HepG2 (cell line): Measurements from ENCODE around the gene VMO1. TPM values are rescaled to one million over a fixed set of nuclear protein-coding genes. Genes with fewer than 3 reads are reported as not detected.

Source experiments
- ATAC-seq: fragments of 200-7000 bp; cut with Tn5 transposase; 3 replicates; pipeline ENCODE4 v1.9.1; 2020; ENCODE audit warnings: mild to moderate bottlenecking, moderate library complexity
- BruUV-seq: library from RNA; stranded (reverse); fragments of 400-500 nt; replicated peaks from 2 replicates; lab custom pipeline; 2021; lab: Mats Ljungman, UMichigan
- CTCF ChIA-PET: fragments of 300-600 bp; formaldehyde crosslinking; extraction: SDS; loops from one replicate; lab custom pipeline; 2021; ENCODE audit warnings: low total read pairs, inconsistent platforms, low intra/inter-chr PET ratio; lab: Yijun Ruan, JAX
- POLR2A ChIA-PET: fragments of 350-600 bp; sonication (Branson Sonifier 250); formaldehyde crosslinking; loops from one replicate; lab custom pipeline; 2020; ENCODE audit warnings: antibody characterized with exemption, inconsistent platforms; lab: Yijun Ruan, JAX
- DNase-seq: peaks from one replicate; pipeline ENCODE4 v3.0.0-alpha.2; 2015; ENCODE audit warnings: low spot score
- FAIRE-seq: peaks from 3 replicates; lab custom pipeline; 2011; peaks lifted over from hg19 to GRCh38; lab: Jason Lieb, UNC
- H2AFZ ChIP-seq: one replicate; pipeline ENCODE4 v1.6.1; 2011; ENCODE audit warnings: low read length, inconsistent platforms
- H3K27ac ChIP-seq: fragments of 300-600 bp; 3 replicates; pipeline ENCODE4 v1.8.0; 2011; ENCODE audit warnings: mixed run types, mild to moderate bottlenecking, mixed read lengths, low read length, inconsistent platforms; ENCODE audit not compliant: insufficient read depth; ENCODE audit errors: extremely low read length
- H3K27me3 ChIP-seq, 2 experiments: fragments of 200-600 bp in 1 of 2; 2 replicates in 1 of 2; 3 replicates in 1 of 2; pipeline versions ENCODE4 v1.6.0 to v1.8.0; 2011; ENCODE audit warnings: low read length in 2 of 2, mild to moderate bottlenecking in 2 of 2, moderate library complexity in 2 of 2, inconsistent platforms in 1 of 2; ENCODE audit not compliant: insufficient read depth in 2 of 2, control insufficient read depth in 1 of 2
- H3K36me3 ChIP-seq, 2 experiments: fragments of 200-600 bp in 1 of 2; replicated peaks in 1 of 2; 2 replicates in 1 of 2; 3 replicates in 1 of 2; pipeline versions ENCODE4 v1.5.1 to v1.8.0; 2011; ENCODE audit warnings: low read length in 2 of 2, inconsistent platforms in 1 of 2; ENCODE audit not compliant: insufficient read depth in 2 of 2, control insufficient read depth in 1 of 2
- H3K4me1 ChIP-seq: 2 replicates; pipeline ENCODE4 v1.5.1; 2012; ENCODE audit warnings: low read length, inconsistent platforms; ENCODE audit not compliant: insufficient read depth
- H3K4me2 ChIP-seq: 2 replicates; pipeline ENCODE4 v1.6.0; 2011; ENCODE audit warnings: low read depth, low read length, inconsistent platforms
- H3K4me3 ChIP-seq, 3 experiments: fragments of 200-600 bp in 1 of 3; sonication (generic), shearing (Covaris generic) in 1 of 3; replicated peaks in 1 of 3; 2 replicates each; pipeline ENCODE4 v1.5.1; 2011 to 2016; ENCODE audit warnings: low read length in 3 of 3, inconsistent platforms in 2 of 3, low read depth in 2 of 3, mild to moderate bottlenecking in 2 of 3, control low read depth in 1 of 3, mixed read lengths in 1 of 3; ENCODE audit not compliant: insufficient read depth in 1 of 3
- H3K79me2 ChIP-seq: one replicate; pipeline ENCODE4 v1.6.1; 2011; ENCODE audit warnings: low read length, inconsistent platforms; ENCODE audit not compliant: insufficient read depth
- H3K9ac ChIP-seq: 2 replicates; pipeline ENCODE4 v1.6.0; 2011; ENCODE audit warnings: mild to moderate bottlenecking, low read depth, low read length, inconsistent platforms; ENCODE audit not compliant: insufficient read depth
- H3K9me3 ChIP-seq: 2 replicates; pipeline ENCODE4 v1.5.1; 2012; ENCODE audit warnings: mild to moderate bottlenecking, low read length
- H4K20me1 ChIP-seq: 2 replicates; pipeline ENCODE4 v1.6.0; 2011; ENCODE audit warnings: inconsistent platforms, mild to moderate bottlenecking, low read length, moderate library complexity; ENCODE audit not compliant: insufficient read depth
- FOXJ3 ChIP-seq: sonication (generic); formaldehyde crosslinking; IDR thresholded peaks from 2 replicates; pipeline ENCODE4 v1.4.0; 2020; ENCODE audit warnings: missing genetic modification reagents, mild to moderate bottlenecking, borderline replicate concordance
- MEIS1 ChIP-seq: sonication (generic); formaldehyde crosslinking; IDR thresholded peaks from 2 replicates; pipeline ENCODE4 v1.9.0; 2021; ENCODE audit warnings: mild to moderate bottlenecking, missing genetic modification reagents, moderate library complexity, borderline replicate concordance
- REST ChIP-seq, 2 experiments: IDR thresholded peaks; 2 replicates each; pipeline ENCODE4 v1.6.1; 2011 to 2012; ENCODE audit warnings: low read length in 2 of 2, borderline replicate concordance in 1 of 2, low read depth in 1 of 2, mild to moderate bottlenecking in 1 of 2, moderate library complexity in 1 of 2
- YY1 ChIP-seq: IDR thresholded peaks from 2 replicates; pipeline ENCODE4 v1.6.1; 2011; ENCODE audit warnings: low read length, low read depth, moderate library complexity, mild to moderate bottlenecking; ENCODE audit not compliant: insufficient read depth, insufficient replicate concordance
- ZBTB3 ChIP-seq: sonication (generic); formaldehyde crosslinking; IDR thresholded peaks from 2 replicates; pipeline ENCODE4 v1.4.0; 2020; ENCODE audit warnings: low read depth, mild to moderate bottlenecking, moderate library complexity, missing genetic modification reagents, borderline replicate concordance
- ZHX2 ChIP-seq, 2 experiments: sonication (generic) in 1 of 2; formaldehyde crosslinking in 1 of 2; IDR thresholded peaks; 2 replicates each; pipeline versions ENCODE4 v1.6.1 to v1.9.0; 2014 to 2022; ENCODE audit warnings: antibody characterized with exemption in 1 of 2, borderline replicate concordance in 1 of 2, inconsistent platforms in 1 of 2, low read depth in 1 of 2, missing genetic modification reagents in 1 of 2
- ZNF296 ChIP-seq: sonication (generic); formaldehyde crosslinking; conservative IDR thresholded peaks from 2 replicates; pipeline ENCODE4 v1.5.0; 2020; ENCODE audit warnings: mild to moderate bottlenecking, missing genetic modification reagents
- ZNF333 ChIP-seq: sonication (generic); formaldehyde crosslinking; IDR thresholded peaks from 2 replicates; pipeline ENCODE4 v1.4.0; 2020; ENCODE audit warnings: mild to moderate bottlenecking, missing genetic modification reagents, borderline replicate concordance
- ZNF598 ChIP-seq: sonication (generic); formaldehyde crosslinking; IDR thresholded peaks from 2 replicates; pipeline ENCODE4 v1.5.1; 2020; ENCODE audit warnings: mild to moderate bottlenecking, missing genetic modification reagents, borderline replicate concordance
- WGBS: methylation state at CpG from one replicate; pipeline ENCODE4 v1.1.6; 2017; ENCODE audit warnings: low lambda C conversion rate; 5-methylcytosine and 5-hydroxymethylcytosine counted together
- in situ Hi-C: cut with HindIII; loops from 2 replicates; pipeline ENCODE4 v1.10.0; 2017; ENCODE audit warnings: low pct_unique_long_range_greater_than_20kb; ENCODE audit not compliant: extremely low pct_ligation_motif_present
- intact Hi-C: fragments of 100-400 bp; cut with micrococcal nuclease; formaldehyde crosslinking; loops from one replicate; pipeline ENCODE4 v1.10.0; 2022; ENCODE audit not compliant: unreplicated experiment
- polyA plus RNA-seq, 8 experiments: library from polyadenylated mRNA; depleted of rRNA in 3 of 8; stranded (reverse) in 7 of 8; unstranded in 1 of 8; fragments of >200 nt; fragmentation: Illumina TruSeq in 4 of 8; extraction: Trizol in 4 of 8; gene quantifications; 2 replicates each; pipeline versions ENCODE4 v1.2.1 to v1.2.3, GENCODE V29; 2011 to 2016; ENCODE audit warnings: low read depth in 4 of 8, missing spikeins in 1 of 8, mixed read lengths in 1 of 8; ENCODE audit not compliant: insufficient read depth in 1 of 8
- total RNA-seq, 5 experiments: library from RNA; depleted of rRNA; stranded (reverse); fragments of >200 nt; fragmentation: Illumina TruSeq; extraction: Trizol; gene quantifications; 2 replicates each; pipeline ENCODE4 v1.2.3, GENCODE V29; 2016; ENCODE audit warnings: low read depth in 1 of 5

Gene VMO1
- total and polyA plus RNA-seq, 2 of the 13 experiments (the other 11 are each of a cell fraction or from before 2014, with no cell fraction given), result not detected

- Histone ChIP-seq H3K4me3 (peak overlapping the region; percentile 89 to 94 (median 91)), H3K79me2 (peaks cover 15% of the 10 kb centered on the region), H3K9ac (peak overlapping the region; percentile 97), H2AFZ (no peak overlapping the region), H3K4me1 (peaks cover 28% of the 10 kb centered on the region), H3K27ac (peak overlapping the region; percentile 96), H3K9me3 (no peaks in the 10 kb centered on the region), H3K36me3 (peaks cover 0 to 1% of the 10 kb centered on the region in 2 experiments; a peak in 3 of 5 replicates), H3K27me3 (no peaks in the 10 kb centered on the region; a peak in 1 of 5 replicates), H4K20me1 (no peaks in the 10 kb centered on the region), H3K4me2 (peak overlapping the region; percentile 96)
- 0% methylated on average over 5 of the region's 25 CpGs for WGBS
- no peak for DNase-seq
- ATAC-seq, result no peak
- intact Hi-C loops (loop anchor here (2.0 kb wide), 1 partner anchor 31 kb away; no protein-coding TSS in a partner anchor), in situ Hi-C loops (loop anchor here (10.0 kb wide), 1 partner anchor 55 kb away; the partner anchor contains the start of genes CXCL16, MED11 and ZMYND15)
- ChIA-PET POLR2A (interaction anchor here (0.8 to 6.4 kb wide), 23 partner anchors 9 to 150 kb away, joined by 3 to 317 read pairs (median 7); partner anchors contain the start of genes ARRB2, CXCL16, MED11 and MINK1), CTCF (interaction anchor here (1.8 to 4.1 kb wide), 4 partner anchors 57 to 99 kb away, joined by 8 to 51 read pairs (median 10); partner anchors contain the start of genes ARRB2 and MED11)
- no peak for FAIRE-seq
- no TSS peak for BruUV-seq
- TF ChIP-seq MEIS1 (CRISPR knock-in tag) (no peak), ZNF598 (no peak), YY1 (peak; percentile 72), ZBTB3 (CRISPR knock-in tag) (no peak), ZNF333 (CRISPR knock-in tag) (no peak), ZNF296 (CRISPR knock-in tag) (no peak), ZHX2 (IDR thresholded peaks at IDR 0.05; ENCODE audit: low read depth) (no peak), ZHX2 (CRISPR knock-in tag; IDR thresholded peaks at IDR 0.05; ENCODE audit: borderline replicate concordance) (0 out of 2 replicates have a peak, but pooled peaks have one; percentile 67), FOXJ3 (CRISPR knock-in tag) (no peak), REST (IDR thresholded peaks at IDR 0.05; ENCODE audit: borderline replicate concordance in 1 of 2, low read depth in 1 of 2, low read length in 2 of 2) (0 out of 4 replicates have a peak, but pooled peaks of 1 of the 2 experiments have one; percentile 9)
Observed at GRCh38 chr17:4789701-4789950, 3.5 kb upstream of the VMO1 start.
